Uterus (tissue), 2 donors: ENCODE measurements around the gene PAX2.

ENCODE experiments used
- CTCF ChIP-seq, 4 experiments: fragments of 200-600 bp in 2 of 4; fragments of 450-650 bp in 2 of 4; sonication (generic) in 2 of 4; IDR thresholded peaks; one replicate each; pipeline ENCODE4 v1.5.1; 2016 to 2019; ENCODE audit warnings: antibody characterized with exemption in 4 of 4, mild to moderate bottlenecking in 2 of 4, moderate library complexity in 1 of 4
- POLR2A ChIP-seq, 2 donors: fragments of 450-650 bp; IDR thresholded peaks; one replicate each; pipeline ENCODE4 v1.6.1; 2016; ENCODE audit warnings: antibody characterized with exemption in 2 of 2, mild to moderate bottlenecking in 1 of 2, moderate library complexity in 1 of 2

GRCh38 chr10:100732241-100732596 lies 13.2 kb upstream of the PAX2 start:
- TF ChIP-seq CTCF (IDR thresholded peaks at IDR 0.05) (no peak), POLR2A (IDR thresholded peaks at IDR 0.05) (no peak)
